Fibroblast of lung (primary cell): ENCODE measurements around the gene PRSS53.

Source experiments
- EZH2 ChIP-seq: IDR thresholded peaks from 2 replicates; pipeline ENCODE4 v1.5.1; 2012; ENCODE audit warnings: low read length, control low read depth, mild to moderate bottlenecking; ENCODE audit errors: missing control alignments
- TF ChIP-seq, protein P1 (sequence below), 2 donors: IDR thresholded peaks in 1 of 2; conservative IDR thresholded peaks in 1 of 2; 1 replicate in 1 of 2; 2 replicates in 1 of 2; pipeline ENCODE4 v1.5.1; 2011 to 2012; ENCODE audit warnings: low read length in 2 of 2, control low read depth in 1 of 2, inconsistent platforms in 1 of 2, low read depth in 1 of 2, mild to moderate bottlenecking in 1 of 2

DNA sequence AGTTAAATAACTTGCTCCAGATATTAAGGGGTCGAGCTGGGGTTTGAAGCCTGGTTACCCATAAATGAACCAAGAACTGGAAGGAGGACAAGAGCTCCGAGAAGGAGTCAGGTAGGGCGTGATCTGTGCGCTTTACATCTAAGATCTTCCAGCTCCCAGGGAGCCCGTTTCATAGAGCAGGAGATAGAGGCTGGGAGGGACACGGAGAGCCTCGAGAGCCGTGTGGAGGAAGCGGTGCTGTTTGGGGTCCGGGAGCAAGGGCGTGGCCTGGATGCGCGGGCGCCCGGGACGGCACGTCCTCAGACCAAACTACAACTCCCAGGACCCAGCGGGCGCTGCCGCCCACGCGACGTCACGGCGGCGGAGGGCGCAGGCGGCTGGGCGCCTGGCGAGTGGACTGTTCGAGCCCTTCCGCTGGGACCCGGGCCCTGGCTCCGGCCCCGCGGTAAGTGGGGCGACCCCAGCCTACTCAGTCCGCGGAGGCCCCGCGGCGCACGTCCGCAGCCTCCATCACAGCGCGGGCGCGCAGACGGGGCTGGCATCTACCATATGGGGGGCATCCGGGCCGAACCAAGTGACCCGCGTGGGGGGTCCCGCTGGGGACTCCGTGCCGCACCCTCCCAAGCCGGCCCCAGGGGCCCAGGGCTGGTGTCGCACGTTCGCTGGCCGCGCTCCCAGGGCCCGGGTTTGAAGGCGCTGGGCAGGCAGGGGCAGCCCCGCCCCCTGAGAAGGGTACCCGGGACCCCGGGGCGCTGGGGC lies 19.5 kb upstream of the PRSS53 start, which contains the start of gene BCKDK:
- TF ChIP-seq, protein P1, sequence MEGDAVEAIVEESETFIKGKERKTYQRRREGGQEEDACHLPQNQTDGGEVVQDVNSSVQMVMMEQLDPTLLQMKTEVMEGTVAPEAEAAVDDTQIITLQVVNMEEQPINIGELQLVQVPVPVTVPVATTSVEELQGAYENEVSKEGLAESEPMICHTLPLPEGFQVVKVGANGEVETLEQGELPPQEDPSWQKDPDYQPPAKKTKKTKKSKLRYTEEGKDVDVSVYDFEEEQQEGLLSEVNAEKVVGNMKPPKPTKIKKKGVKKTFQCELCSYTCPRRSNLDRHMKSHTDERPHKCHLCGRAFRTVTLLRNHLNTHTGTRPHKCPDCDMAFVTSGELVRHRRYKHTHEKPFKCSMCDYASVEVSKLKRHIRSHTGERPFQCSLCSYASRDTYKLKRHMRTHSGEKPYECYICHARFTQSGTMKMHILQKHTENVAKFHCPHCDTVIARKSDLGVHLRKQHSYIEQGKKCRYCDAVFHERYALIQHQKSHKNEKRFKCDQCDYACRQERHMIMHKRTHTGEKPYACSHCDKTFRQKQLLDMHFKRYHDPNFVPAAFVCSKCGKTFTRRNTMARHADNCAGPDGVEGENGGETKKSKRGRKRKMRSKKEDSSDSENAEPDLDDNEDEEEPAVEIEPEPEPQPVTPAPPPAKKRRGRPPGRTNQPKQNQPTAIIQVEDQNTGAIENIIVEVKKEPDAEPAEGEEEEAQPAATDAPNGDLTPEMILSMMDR (conservative IDR thresholded peaks at IDR 0.05 in 1 of 2, IDR thresholded peaks at IDR 0.05 in 1 of 2; ENCODE audit: low read depth in 1 of 2, low read length in 2 of 2) = no peak
- no peak for TF ChIP-seq EZH2
